GM11168 (cell line): ENCODE data around the gene GRIK4.

Source experiments
- in situ Hi-C: fragments of 300-500 bp; cut with MboI; formaldehyde crosslinking; loops from one replicate; pipeline ENCODE4 v1.12.0; 2022; ENCODE audit warnings: low sequenced_read_pairs; ENCODE audit not compliant: unreplicated experiment

Gene GRIK4

GRCh38 chr11:120511116-120511819 lies at the start of gene GRIK4:
TSS of gene GRIK4 (plus strand) at chr11:120511748. CDS start at chr11:120660319, 148,571 bp downstream.
- in situ Hi-C loops: loop anchor here (10.0 to 25.0 kb wide), 2 partner anchors 301 to 434 kb away; no protein-coding TSS in a partner anchor

DNA sequence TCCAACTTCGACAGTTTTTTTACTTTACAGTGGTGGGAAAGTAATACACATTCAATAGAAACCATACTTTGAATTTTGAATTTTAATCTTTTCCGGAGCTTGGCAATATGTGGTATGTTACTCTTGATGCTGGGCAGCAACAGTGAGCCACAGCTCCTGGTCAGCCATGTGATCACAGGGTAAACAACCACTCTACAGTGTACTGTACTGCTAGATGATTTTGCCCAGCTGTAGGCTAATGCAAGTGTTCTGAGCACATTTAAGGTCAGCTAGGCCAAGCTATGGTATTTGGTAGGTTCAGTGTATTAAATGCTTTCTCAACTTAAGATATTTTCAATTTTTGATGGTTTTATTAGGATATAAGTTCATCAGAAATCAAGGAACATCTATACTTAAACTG lies 48.7 kb upstream of the GRIK4 start:
- in situ Hi-C loops: no loop called here

DNA sequence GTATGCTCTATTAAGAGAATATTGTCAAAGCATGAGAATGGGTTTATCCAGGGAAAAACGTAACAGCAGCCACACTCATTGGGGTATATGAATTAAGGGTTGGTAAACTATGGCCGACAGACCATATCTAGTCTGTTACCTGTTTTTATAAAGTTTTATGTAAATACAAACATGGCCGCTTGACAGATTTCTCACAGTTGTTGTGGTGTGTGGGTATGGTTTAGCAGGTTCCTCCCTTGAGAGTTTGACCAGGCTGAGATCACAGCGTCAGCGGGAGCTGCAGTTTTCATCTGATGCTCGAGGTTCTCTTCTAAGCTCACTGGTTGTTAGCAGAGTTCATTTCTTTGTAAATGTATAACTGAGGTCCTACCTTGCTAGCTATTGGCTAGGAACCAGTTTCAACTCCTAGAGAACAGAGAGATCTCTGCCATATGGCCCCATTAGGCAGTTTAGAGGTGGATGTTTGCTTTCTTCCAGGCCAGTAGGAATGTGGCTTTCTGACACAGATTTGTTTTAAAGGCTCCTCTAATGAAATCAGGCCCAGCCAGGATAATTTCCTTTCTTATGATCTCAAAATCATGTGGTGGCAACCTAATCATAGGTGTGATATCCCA lies 45.5 kb upstream of the GRIK4 start:
- in situ Hi-C loops: no loop called here

- in situ Hi-C loops: no loop called here
These were observed 43.9 kb upstream of the GRIK4 start for GRCh38 chr11:120467627-120468026.

GRCh38 chr11:120471131-120471530 lies 40.4 kb upstream of the GRIK4 start:
- in situ Hi-C loops: no loop called here

DNA sequence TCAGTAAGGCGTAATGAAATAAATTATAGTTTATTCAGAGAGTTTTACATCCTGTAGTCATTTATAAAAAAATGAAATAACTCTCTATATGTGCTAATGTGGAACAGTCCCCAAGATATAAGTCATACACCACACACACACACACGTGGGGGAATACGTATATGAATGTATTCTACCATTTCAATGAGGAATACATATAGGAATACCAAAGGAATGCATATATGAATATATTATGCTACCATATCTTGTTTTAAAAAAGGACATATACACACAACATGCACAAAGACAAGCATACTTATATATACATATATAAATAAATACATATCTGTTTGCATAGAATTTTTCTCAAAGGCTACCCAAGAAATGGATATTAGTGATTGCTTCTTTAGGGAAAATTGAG lies 39.6 kb upstream of the GRIK4 start:
- in situ Hi-C loops: no loop called here

GRCh38 chr11:120473503-120473902 lies 38.0 kb upstream of the GRIK4 start:
- in situ Hi-C loops: no loop called here

GRCh38 chr11:120482149-120482548 lies 29.4 kb upstream of the GRIK4 start:
- in situ Hi-C loops: no loop called here

DNA sequence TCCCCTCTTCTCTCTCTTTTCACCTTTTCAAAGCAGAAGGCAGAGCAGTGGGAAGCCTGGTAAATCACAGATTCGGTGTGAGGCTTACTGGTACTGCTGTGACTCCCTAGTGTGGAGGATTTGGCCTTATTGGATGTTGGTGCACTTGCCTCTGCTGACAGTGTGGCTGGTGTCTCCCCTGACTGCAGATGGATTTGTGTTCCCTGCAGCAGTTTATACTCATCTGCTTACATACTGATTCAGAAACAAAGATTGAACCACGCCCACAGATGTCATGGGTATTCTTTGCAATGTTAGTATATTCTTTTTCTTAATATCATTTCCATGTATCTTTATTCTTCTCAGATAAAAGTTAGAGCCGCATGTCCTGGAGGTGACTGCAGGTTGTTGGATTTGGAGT lies 26.8 kb upstream of the GRIK4 start:
- in situ Hi-C loops: no loop called here

GRCh38 chr11:120486138-120486537 lies 25.4 kb upstream of the GRIK4 start:
- in situ Hi-C loops: no loop called here

DNA sequence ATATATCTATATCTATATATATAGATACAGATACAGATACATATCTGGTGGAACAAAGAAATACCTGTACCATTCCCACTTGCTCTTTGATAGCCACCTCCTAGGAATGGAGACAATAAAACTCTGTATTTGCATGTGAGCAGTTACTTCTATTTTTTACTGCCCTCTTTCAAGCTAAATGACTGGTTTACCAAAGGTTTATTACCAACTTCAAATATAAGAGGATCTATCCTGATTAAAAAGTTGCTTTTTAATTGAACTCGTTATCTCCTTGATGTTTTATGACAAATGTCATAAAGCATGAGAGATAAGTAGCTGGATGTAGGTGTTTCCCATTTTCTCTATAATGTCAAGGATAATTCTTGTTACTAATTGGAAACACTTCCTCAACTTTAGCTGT lies 21.7 kb upstream of the GRIK4 start:
- in situ Hi-C loops: no loop called here

GRCh38 chr11:120492486-120492885 lies 19.1 kb upstream of the GRIK4 start:
- in situ Hi-C loops: no loop called here

DNA sequence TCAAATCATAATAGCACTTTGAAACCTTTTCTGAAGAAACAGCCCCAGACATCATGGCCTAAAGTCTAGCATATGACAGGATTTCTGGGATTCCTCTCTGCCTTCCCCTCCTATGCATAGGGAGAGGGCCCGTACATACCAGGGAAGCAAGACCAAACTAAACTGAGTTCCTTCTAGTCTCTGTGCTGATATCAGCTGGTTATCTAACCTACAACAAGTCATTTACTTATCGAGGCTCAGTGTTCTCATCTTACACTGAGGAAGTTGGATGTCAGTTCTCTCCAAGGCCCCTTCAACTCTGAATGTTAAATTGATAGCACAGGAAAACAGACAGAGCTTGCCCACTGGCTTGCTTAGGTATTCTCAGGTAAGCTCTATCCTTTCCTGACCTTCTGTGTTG lies 17.0 kb upstream of the GRIK4 start:
- in situ Hi-C loops: no loop called here

DNA sequence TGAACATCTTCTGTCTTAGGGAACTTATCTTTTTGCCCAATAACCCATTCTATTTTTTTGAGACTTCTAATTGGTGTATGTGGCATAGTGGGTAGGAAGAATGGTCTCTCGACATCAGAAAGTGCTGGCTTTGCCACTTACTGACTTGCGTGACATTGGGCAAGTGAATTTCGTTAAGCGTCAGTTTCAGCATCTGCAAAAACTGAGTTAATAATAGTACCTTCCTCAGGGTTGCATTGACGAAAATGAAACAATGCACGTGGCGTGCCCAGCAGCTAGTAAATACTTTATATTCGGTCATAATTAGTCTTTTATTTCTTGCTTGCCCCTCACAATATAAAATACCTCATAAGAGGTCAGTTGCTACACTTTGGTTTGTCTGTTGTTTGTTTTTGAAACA lies 12.5 kb upstream of the GRIK4 start:
- in situ Hi-C loops: no loop called here

- in situ Hi-C loops: loop anchor here (25.0 kb wide), 1 partner anchor 312 kb away; no protein-coding TSS in a partner anchor
These were observed 11.7 kb upstream of the GRIK4 start for GRCh38 chr11:120499859-120500258.

DNA sequence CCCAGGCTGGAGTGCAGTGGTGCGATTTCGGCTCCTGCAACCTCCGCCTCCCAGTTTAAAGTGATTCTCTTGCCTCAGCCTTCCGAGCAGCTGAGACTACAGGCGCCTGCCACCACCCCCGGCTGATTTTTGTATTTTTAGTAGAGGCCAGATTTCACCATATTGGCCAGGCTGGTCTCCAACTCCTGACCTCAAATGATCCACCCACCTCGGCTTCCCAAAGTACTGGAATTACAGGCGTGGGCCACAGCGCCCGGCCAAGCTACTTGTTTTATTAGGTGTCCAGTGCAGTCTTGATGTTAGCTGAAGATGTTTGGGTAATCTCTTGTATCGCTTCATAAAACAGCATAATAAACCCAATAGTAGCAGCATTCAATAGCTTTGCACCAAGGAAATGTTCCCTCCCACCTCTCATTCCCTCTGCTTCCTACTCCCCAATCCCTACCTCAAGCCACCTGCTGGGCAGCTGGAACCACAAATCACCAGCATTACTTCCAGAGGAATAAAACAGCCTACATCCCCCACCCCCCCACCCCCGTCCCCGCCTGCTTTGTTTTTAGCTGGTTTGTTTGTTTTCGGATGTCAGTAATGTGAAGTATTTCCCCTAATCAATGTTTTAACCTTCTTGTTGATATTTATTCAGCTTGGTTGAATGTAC lies 11.0 kb upstream of the GRIK4 start:
- in situ Hi-C loops: loop anchor here (25.0 kb wide), 1 partner anchor 312 kb away; no protein-coding TSS in a partner anchor

DNA sequence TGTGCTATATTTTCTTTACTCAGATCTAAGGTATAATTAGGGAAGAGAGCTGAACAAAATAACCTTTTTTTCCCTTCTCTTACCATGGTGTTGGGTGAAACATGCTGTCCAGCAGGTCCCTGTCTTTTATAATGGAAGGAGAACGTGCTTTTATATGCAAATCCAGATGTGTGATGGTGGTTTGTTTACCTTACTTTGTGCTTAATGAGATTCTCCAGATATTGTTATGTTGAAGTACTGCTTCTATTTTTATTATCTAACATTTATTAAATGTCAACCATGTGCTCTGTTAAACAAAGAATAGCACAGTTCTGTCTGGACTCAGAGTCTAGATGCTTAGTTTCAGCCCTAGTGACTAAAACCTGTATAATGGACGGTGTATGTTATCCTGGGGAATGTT lies 10.1 kb upstream of the GRIK4 start:
- in situ Hi-C loops: loop anchor here (25.0 kb wide), 1 partner anchor 311 kb away; no protein-coding TSS in a partner anchor

GRCh38 chr11:120501976-120502755 lies 9.4 kb upstream of the GRIK4 start:
- in situ Hi-C loops: loop anchor here (25.0 kb wide), 1 partner anchor 310 kb away; no protein-coding TSS in a partner anchor

DNA sequence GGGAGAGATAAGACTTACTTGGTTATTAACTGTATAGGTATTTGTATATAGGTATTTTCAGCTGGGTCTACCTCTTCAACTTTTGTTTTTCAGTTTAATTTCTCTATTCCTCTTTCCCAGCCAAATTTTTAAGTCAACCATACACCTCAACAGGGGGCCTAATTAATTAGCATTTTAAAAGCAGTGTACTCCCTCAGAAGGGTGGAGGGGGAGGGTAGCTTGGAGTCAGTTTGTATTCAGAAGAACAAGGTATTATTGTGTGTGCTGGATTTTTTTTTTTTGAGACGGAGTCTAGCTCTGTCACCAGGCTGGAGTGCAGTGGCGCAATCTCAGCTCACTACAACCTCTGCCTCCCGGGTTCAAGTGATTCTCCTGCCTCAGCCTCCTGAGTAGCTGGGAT lies 8.0 kb upstream of the GRIK4 start:
- in situ Hi-C loops: loop anchor here (25.0 kb wide), 1 partner anchor 309 kb away; no protein-coding TSS in a partner anchor

- in situ Hi-C loops: loop anchor here (5.0 to 25.0 kb wide), 2 partner anchors 181 to 306 kb away; no protein-coding TSS in a partner anchor
These were observed 5.6 kb upstream of the GRIK4 start for GRCh38 chr11:120505801-120506425.
